HG02840 (cell line): ENCODE measurements around the gene RGS8.

Experiments used
- ATAC-seq: cut with Tn5 transposase; IDR thresholded peaks from one replicate; pipeline ENCODE4 v1.9.1; 2021; ENCODE audit warnings: mild to moderate bottlenecking, moderate library complexity, moderate number of reproducible peaks; ENCODE audit not compliant: unreplicated experiment, low FRiP score

Gene RGS8

DNA sequence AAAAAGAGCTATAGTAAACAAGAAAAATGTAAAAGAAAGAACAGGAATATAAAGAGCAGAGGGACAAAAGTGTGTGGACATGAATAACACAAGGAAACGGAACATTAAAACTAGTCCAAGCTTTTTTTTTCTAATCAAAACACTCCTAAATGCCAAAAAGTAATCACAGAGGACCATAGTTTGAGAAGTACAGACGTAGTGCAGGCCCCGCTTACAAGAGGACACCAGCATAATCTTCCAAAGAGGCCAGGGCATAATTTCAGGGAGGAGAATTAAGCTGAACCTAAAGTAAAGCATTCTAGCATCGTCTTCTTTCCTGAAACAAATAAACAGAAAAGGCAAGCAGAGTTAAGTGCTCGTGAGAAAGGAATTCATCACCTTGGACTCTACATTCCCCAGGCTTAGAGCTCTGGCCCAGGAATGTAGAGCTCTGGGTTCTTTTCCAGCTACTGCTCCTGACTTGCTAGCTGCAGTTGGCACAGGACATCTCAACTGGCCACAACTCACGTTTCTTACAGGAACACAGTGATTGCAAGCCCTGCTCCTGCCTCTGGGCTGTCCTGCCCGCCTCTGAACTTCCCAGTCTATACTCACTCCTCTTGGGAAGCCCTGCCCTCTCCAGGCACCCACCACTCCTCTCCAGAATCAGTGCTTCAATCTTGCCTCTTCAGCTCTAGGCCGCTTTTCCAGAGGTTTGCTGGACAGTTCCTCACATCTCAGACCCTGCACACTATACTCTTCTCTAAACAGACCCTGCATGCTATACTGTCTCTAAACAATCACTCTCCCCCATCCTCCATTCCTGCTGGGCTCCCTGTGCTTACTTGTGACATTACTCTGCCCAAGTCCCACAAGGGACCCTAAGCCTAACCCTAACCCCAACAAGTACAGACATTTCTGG is 9.8 kb downstream of the RGS8 start:
- no peak for ATAC-seq

DNA sequence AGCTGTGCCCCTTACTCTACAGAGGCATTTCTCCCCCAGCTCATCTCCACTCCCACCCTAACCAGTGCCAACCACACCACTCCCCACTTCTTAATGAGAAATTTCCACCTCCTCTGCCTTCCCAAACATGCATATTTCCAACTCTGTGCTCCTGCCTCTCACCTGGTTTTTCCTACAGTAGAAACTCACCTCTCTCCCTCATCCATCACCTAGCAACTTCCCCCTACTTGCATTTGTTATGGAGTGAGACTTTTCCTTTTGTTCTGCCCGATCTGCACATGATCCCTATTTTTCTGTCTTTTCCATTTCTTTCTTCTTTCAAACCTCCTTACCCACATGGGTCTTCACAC is 11.9 kb downstream of the RGS8 start:
- no peak for ATAC-seq

DNA sequence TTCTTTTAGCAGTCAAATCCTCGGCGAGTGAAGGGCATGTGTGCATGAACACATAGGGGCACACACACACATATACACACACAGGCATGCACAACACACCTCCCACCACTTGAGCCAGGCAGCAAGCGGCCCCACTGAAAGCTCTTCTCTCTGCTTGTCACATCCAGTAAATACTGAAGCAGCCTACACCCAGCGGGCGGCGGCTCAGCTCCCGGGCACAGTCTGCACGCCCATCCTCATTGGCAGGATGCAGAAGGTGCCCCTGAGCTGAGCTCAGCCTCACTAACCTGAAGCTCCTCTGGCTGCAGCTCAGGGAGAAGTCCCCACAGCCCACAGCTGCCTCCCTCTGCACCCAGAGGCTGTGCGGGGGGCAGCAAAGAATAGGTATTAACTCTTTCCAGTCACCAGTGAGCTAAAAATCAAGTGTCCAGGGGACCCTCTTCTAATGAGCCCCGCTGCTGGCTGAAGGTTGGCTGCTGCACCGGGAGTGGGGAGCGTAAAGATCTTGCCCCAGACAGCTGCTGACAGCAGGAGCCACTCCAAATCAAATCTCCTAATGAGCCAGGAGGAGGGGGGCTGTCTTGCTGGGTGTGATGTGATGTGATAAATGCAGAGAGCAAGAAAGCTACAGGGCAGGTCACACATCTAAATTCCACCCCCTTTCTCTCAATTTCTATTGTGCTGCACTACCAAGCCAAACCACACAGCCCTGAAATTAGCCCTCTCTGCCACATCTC is 12.5 kb downstream of the RGS8 start:
- ATAC-seq: no peak

DNA sequence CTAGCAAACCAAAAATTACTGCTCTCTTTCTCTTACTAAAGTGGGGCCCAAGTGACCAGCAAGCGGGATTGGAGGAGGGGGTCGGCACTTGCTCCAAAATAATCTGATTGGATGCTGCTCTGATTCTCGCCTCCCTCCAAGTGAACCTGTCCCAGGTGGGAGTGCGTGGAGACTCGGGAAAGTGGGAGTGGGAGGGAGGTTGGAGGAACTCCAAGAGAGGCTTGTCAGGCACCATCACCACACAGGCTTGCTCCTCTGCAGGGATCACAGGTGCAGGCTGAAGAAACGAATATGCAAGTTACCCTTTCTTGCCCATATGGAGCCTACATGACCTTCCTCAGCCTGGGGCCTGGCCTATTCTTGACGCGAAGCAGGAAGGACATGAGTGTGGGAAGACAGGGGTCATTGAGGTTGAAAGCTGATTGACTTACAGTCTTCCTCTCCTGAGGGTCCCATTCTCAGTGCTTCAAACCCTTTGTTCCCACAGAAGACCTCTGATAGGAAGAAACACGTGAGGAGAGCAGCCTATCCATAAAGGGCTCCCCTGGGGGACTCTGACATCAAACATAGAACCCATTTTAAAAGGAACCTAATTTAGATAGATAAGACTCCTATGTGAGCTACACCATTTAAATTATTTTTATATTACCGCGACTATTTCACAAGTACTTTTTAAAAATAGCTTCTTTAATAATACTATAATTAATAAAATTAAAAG is 14.2 kb downstream of the RGS8 start:
- ATAC-seq: no peak

DNA sequence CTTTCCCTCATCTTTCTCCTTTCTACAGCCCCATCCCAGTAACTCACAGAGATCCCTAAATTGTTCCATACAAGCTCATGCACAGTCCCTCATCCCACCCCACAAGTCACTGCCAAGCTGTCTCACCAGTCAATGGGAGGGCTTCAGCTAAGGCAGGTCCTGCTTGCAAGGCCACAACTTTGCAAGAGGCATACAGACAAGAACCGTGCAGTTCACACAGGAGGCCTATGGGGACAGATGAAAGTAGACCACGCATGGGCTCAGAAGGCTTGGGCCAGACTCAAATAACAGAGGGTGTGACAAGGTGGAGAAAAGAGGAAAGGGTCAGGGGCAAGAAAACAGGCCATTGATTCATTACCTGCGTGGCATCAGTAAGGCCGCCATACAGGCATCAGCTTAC is 15.1 kb downstream of the RGS8 start:
- ATAC-seq: no peak

DNA sequence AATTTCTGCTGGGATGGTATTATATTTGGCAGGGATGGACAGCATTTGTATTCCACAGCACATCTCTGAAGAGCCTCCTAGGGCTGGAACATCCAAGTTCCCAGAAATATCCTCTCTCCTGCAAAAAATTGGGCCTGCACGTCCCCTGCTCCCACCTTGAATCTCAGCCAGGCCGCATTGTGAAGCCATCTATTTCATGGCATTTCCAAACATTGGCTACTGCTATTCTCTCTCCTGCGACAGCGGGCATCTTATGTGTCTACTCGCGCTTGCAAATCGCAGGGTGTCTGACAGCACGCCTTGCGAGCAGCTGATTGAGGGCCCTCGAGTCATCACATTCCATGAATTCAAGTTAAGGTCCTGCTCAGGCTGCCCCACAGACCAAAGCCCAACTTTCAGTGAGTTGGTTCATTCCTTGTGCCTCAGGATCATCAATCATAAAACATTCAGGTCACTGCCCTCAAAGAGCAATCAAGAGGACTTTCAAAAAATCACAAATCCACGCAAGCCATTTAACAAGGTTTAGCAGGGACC is 15.8 kb downstream of the RGS8 start:
- ATAC-seq: no peak

DNA sequence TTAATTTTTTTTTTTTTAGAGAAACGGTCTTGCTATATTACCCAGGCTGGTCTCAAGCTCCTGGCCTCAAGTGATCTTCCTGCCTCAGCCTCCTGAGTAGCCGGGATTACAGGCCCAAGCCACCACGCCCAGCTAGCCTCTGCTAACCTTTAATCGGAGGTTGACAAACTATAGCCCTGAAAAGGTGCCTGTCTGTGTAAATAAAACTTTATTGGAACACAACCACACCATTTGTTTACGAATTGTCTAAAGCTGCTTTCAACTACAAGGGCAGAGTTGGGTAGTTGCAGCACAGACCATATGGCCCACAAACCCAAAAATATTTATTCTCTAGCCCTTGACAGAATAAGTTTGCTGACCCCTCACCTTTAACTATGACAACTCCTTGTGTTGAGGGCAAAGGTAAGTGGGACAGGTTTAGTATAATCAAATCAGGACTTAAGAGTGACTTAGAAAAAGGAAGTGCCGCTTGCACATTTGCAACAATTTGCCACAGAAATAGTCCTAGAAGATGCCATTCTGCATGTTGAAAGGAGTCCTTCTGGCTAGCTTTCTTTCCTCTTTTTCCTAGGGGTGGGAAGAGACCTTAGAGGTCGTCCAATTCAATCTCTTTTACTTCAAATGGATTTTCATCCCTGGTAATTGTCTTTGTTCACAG is 16.4 kb downstream of the RGS8 start:
- ATAC-seq: no peak

DNA sequence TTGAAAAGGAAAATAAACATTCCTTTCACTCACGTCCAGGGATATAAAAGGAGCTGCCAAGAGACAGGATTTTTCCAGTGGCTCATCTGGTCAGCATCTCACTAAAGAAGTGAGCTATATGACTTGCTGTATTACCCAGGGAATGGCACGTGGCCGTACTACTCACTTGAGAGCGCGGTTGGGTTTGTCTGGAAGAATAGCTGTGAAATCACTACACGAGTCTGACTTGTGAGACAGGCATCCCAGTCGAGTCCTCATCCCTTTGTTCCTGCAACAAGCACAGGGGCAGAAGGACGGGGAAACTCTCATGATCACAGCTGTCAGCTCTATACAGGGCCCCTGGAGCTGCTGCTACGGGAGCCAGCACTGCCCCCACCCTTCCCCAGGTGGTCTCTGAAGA is 17.7 kb downstream of the RGS8 start:
- no peak for ATAC-seq

DNA sequence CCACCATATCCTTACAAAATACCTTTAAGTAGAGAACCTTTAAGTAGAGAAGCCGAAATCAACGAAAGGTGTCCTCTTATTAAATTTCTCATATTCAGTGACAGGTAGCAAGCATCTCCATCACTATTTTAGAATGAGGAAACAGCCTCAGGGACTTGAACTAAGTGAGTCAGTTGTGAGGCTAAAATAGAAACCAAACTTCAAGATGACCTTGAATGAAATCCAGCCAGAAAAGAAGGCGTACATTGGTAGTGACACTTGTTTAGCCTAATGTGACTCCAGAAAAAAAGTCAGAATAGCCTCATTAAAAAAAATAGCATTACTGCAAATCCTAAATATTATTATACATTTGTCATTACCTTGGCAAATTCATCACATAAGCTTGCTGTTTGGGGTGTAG is 20.1 kb downstream of the RGS8 start:
- ATAC-seq: no peak

DNA sequence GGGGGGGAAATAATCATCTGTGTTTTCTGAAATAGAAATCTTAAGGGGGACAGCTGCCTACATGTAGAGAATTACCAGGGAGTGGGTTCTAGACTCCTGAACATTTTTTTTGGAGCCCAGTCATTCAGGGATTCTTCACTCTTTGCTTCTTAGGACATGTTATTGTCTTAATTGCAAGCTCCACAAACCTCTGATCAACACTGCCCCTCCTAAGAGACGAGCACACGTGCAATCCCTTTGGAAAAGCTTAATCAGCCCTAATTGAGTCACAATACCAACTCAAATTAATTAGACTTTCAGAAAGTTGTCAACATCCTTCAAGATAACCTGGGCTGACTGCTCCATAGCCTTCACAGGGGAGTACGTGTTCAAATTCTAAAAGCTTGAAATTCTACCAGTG is 21.4 kb downstream of the RGS8 start:
- no peak for ATAC-seq

DNA sequence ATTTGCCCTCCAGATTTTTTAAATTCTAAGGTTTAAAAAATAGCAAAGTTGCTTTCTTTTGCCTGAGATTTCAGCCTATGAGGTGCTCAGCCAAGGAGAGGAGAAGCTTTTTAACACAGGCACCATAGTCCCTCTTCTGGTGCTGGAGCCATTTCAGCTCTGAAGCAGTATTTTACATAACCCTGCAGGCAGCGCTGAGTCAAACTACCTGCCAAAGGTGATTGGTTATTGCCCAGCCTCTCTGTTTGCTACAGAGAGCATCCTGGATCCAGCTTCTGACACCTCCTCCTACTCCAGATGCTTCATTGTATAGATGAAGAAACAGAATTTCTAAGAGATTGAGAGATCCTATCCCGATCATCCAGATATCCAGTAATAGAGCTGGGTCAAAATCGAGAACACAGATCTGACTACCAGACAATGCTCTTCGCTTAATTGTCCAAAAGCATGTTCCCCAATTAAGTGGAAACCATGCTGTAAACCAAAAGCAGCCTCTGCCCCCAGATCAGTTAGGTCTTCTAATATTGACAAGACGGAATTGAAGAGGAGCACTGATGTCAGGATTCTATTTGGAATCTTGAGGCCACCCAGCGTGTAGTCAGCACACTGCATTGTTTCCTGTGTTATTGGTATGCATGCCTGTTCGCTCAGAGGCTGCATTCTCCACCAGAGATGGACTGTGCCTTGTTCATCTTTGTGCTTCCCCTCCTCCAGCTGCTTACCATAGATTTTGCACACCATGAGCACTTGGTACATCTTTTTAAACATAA is 22.1 kb downstream of the RGS8 start:
- no peak for ATAC-seq

DNA sequence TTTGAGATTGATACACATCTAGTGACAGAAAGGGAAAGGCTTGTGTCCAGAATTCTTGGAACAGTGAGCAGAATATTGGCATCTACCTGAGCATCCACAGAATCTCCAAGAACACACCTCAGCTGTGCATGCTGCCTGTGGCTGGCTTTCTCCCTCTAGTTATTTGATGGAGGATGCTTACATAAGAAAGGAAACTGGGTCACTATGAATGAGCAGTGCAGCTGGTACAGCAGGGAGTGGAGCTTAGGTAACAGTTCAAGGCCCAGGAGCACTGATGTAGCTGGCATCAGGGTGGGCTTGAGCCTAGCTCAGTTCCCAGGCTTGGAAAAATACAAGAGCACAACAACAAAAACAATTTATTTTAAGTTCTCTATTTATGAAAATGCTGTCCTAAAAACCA is 26.3 kb downstream of the RGS8 start:
- no peak for ATAC-seq

DNA sequence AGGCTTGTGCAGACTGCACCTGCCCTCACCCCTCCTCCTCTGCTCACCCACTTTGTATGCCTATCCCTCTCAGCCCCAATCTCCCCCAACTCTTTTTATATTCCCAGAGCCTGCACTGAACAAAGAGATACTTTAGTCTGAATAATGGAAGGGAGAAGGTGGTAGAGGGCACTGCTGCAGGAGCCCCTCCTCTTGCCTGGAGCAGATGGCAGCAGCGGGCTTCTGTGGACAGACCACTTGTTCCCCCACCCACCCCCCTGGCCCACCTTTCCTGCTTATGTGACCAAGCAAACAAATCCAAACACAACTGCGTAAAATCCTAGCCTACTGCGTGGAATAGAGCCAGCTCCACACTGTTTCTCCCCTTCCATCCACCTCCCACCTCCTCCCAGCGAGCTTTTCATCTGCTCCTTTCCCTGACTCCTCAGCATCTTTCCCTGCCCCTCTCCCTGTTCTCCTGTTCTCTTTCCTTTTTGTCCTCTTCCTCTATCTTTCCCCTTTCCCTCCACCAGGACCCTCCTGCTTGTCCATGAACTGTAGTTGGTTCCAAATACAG is 27.5 kb downstream of the RGS8 start:
- no peak for ATAC-seq

DNA sequence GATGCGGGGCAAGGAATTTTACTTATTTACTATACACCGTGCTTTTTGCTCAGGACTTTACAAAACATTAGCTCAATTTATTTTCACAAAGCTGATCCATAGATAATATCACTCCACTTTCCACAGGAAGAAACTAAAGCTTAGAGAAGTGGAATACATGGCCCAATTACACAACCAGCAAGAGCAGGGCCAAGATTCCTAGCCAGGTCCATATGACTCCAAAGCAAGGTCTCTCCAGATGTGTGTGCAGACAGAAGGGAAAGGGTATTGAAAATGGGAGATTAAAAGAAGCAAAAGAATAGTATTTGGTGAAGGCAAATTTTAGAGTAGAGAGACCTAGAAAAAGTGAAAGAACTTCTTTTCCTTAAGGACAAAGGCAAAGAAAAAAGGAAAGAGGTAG is 30.4 kb downstream of the RGS8 start:
- no peak for ATAC-seq

DNA sequence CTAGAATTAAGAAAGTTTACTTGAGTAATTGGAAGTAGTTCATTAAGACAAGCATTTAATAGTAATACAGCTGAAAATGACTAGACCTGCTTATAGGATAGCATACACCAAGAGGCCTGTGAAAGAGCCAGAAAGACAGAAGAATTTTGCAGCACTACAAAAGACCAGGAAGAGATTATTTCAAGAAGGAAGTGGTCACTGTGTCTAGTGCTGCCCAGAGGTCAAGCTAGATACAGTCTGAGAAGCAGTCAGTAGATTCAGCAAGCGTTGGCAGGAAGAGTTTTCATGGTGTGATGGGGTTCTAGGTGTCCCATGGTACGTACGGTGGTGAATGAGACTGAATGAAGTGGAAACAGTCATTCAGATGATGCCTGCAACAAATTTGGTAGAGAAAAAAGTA is 31.5 kb downstream of the RGS8 start:
- ATAC-seq: no peak

DNA sequence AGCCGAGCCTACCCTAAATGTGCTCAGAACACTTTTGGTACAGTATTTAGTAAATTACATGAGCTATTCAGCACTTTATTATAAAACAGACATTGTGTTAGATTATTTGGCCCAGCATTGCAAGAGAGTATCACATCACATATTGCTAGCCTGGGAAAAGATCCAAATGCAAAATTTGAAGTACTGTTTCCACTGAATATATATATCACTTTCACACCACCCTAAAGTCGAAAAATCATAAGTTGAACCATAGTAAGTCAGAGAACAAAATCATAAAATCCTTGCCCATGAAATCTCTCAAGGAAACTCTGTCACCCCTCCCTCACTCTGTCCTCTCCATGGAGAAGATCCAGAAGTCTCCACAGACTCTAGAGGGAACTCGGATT is 33.1 kb downstream of the RGS8 start:
- no peak for ATAC-seq

DNA sequence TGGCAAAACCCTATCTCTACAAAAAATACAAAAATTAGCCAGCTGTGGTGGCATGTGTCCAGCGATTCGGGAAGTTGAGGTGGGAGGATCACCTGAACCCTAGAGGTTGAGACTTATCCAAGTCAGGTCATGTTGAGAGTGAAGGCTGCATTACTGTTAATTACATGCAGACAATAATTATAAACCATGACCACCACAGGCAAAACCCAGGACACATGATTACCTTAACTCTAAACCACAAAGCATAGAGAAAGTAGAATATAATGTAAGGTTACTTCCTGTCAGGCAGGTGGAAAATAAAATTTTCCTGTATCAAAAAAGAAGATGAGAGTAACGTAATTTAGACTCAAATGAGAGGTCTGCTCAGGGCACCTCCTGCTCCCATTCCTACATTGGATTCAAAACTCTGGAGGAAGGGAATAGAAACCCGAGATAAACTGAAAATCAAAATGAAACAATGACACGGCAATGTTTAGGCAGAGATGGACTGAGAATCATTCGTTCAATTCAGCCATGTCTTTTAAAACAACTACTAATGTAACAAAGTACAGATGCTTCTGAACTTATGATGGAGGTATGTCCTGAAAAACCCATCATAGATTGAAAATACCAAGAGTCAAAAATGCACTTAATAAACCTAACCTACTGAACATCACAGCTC is 33.6 kb downstream of the RGS8 start:
- ATAC-seq: no peak

DNA sequence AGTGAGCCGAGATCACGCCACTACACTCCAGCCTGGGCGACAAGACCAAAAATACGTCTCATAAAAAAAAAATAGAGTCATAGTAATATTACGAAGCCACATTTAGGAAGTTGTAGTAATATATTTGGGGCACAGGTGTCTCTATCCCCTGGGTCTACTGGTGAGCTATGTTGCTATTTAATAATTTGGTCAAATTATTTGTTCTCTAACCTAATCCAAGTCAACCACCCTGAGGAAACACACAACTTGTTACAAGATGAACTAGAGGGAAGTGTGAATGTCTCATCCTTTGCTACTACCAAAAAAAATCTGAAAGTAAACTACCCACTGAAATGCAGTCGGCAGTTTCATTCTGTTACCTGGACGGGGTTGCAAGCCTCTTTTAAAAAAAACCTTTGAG is 35.3 kb downstream of the RGS8 start:
- no peak for ATAC-seq

DNA sequence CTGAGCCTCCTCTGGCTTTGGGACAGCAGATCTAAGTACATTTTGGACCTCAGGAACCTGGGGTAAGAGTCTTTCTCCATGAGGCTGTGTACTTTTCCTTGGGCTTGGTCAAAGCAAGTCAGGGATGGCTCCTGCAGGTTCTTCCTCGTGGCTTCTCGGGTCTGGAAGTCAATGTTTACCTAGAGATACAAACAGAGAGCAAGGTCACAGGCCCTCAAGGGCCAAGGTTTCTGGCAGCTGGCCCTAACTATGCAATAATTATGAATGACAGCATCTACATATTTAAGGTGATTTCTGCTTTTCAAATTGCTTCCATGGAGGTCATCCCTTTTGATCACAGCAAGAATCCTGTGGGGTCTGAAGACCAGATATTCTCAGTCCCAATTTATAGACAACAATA is 37.6 kb downstream of the RGS8 start:
- ATAC-seq: no peak
